Measurements from ENCODE around the gene TBX1. TPM values are rescaled to one million over a fixed set of nuclear protein-coding genes. Genes with fewer than 3 reads are reported as not detected.

The TBX1 gene
- total RNA-seq, 2 experiments from 2014 or later, result 0.23 TPM; not detected in 1

Other genes with a start within 250 kb of the TBX1 start
- not detected in 2 replicates for gene CLDN5, start 236.4 kb upstream of the TBX1 start, total RNA-seq (2014; rRNA removed; shearing (Covaris generic))
- gene CLDN5, start 236.4 kb upstream of the TBX1 start, total RNA-seq (2022), result not detected in 2 replicates
- 1.2 TPM in 1 of 2 replicates, not detected in the other for gene SEPTIN5, start 46.3 kb upstream of the TBX1 start, total RNA-seq (2014; rRNA removed; shearing (Covaris generic))
- not detected in 2 replicates for gene SEPTIN5, start 46.3 kb upstream of the TBX1 start, total RNA-seq (2022)
- not detected in 2 replicates for gene GP1BB, start 37.2 kb upstream of the TBX1 start, total RNA-seq (2014; rRNA removed; shearing (Covaris generic))
- gene GP1BB, start 37.2 kb upstream of the TBX1 start, total RNA-seq (2022), result not detected in 2 replicates
- gene GNB1L, start 94.1 kb downstream of the TBX1 start, total RNA-seq (2014; rRNA removed; shearing (Covaris generic)), result 21.2 and 26.7 TPM in 2 replicates
- 12.9 and 13.1 TPM in 2 replicates for gene GNB1L, start 94.1 kb downstream of the TBX1 start, total RNA-seq (2022)
- 25.5 and 28.2 TPM in 2 replicates for gene RTL10, start 94.1 kb downstream of the TBX1 start, total RNA-seq (2014; rRNA removed; shearing (Covaris generic))
- 26.1 and 26.2 TPM in 2 replicates for gene RTL10, start 94.1 kb downstream of the TBX1 start, total RNA-seq (2022)
- gene COMT, start 181.0 kb downstream of the TBX1 start, total RNA-seq (2014; rRNA removed; shearing (Covaris generic)), result 102 and 112 TPM in 2 replicates
- gene COMT, start 181.0 kb downstream of the TBX1 start, total RNA-seq (2022), result 89.5 and 90.8 TPM in 2 replicates
- 24.1 and 28.9 TPM in 2 replicates for gene TXNRD2, start 181.0 kb downstream of the TBX1 start, total RNA-seq (2014; rRNA removed; shearing (Covaris generic))
- gene TXNRD2, start 181.0 kb downstream of the TBX1 start, total RNA-seq (2022), result 23.5 and 24.7 TPM in 2 replicates